Gastrocnemius medialis (tissue), 4 donors: ENCODE measurements around the gene ATP6V1B1.

ENCODE experiments used
- POLR2A ChIP-seq, 2 donors: fragments of 450-650 bp; IDR thresholded peaks; one replicate each; pipeline ENCODE4 v1.6.1; 2017; ENCODE audit warnings: antibody characterized with exemption in 2 of 2, mild to moderate bottlenecking in 2 of 2, moderate library complexity in 2 of 2
- TF ChIP-seq, protein P1 (sequence below), 5 experiments: fragments of 450-650 bp in 3 of 5; fragments of 200-600 bp in 2 of 5; sonication (generic) in 2 of 5; IDR thresholded peaks in 4 of 5; conservative IDR thresholded peaks in 1 of 5; 1 replicate in 4 of 5; 2 replicates in 1 of 5; pipeline ENCODE4 v1.5.1; 2016 to 2019; ENCODE audit warnings: antibody characterized with exemption in 5 of 5, mild to moderate bottlenecking in 3 of 5, moderate library complexity in 3 of 5

DNA sequence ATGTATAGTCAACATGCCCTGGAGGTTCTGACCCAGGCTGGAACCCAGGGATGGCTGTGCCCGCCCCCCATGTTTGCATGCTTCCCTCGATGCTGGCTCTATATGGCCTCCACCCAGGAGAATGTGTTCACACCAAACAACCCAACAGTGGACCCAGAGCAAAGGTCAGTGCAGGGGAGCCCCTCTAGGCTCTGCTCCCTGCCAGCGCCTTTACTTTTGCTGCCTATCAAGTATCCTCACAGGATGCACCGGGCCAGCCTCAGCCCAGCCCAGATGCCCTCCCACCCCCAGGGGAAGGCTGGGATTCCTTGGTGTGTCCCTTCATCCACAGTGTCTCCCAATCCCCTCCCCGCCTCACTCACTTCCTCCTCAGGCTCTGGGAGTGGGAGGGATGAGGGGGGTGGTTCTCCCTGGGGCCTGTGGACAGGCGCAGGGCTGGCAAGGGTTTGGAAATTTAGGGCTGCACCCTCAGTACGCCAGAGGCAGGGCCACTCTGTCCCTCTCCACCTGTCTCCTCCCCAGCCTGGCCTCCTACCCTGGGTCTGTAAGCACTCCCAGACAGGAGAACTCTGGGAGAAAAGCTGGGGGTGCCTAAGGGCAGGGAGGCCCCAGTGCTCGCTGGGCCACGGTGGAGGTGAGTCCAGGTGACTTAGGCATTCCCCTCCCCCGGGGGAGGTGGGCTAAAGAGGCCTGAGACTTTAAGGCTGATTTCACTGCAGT is 2.3 kb downstream of the ATP6V1B1 start:
- TF ChIP-seq, protein P1, sequence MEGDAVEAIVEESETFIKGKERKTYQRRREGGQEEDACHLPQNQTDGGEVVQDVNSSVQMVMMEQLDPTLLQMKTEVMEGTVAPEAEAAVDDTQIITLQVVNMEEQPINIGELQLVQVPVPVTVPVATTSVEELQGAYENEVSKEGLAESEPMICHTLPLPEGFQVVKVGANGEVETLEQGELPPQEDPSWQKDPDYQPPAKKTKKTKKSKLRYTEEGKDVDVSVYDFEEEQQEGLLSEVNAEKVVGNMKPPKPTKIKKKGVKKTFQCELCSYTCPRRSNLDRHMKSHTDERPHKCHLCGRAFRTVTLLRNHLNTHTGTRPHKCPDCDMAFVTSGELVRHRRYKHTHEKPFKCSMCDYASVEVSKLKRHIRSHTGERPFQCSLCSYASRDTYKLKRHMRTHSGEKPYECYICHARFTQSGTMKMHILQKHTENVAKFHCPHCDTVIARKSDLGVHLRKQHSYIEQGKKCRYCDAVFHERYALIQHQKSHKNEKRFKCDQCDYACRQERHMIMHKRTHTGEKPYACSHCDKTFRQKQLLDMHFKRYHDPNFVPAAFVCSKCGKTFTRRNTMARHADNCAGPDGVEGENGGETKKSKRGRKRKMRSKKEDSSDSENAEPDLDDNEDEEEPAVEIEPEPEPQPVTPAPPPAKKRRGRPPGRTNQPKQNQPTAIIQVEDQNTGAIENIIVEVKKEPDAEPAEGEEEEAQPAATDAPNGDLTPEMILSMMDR (IDR thresholded peaks at IDR 0.05 in 4 of 5, conservative IDR thresholded peaks at IDR 0.05 in 1 of 5) = no peak
- no peak for TF ChIP-seq POLR2A (IDR thresholded peaks at IDR 0.05)
